NCI-H2196 treated with DMSO at 0.1 percent for 48 hours (cell line): ENCODE results near the gene TTC6.
"Not testable (repeated sequence)": the region's sequence is repeated elsewhere in the genome, so short reads cannot be mapped to it uniquely, and the experiment has no call there.

Experiments used
- DNase-seq: peaks from one replicate; lab custom pipeline; 2025; ENCODE audit not compliant: unreplicated experiment; lab: John Stamatoyannopoulos, UW

TTC6 gene, protein sequence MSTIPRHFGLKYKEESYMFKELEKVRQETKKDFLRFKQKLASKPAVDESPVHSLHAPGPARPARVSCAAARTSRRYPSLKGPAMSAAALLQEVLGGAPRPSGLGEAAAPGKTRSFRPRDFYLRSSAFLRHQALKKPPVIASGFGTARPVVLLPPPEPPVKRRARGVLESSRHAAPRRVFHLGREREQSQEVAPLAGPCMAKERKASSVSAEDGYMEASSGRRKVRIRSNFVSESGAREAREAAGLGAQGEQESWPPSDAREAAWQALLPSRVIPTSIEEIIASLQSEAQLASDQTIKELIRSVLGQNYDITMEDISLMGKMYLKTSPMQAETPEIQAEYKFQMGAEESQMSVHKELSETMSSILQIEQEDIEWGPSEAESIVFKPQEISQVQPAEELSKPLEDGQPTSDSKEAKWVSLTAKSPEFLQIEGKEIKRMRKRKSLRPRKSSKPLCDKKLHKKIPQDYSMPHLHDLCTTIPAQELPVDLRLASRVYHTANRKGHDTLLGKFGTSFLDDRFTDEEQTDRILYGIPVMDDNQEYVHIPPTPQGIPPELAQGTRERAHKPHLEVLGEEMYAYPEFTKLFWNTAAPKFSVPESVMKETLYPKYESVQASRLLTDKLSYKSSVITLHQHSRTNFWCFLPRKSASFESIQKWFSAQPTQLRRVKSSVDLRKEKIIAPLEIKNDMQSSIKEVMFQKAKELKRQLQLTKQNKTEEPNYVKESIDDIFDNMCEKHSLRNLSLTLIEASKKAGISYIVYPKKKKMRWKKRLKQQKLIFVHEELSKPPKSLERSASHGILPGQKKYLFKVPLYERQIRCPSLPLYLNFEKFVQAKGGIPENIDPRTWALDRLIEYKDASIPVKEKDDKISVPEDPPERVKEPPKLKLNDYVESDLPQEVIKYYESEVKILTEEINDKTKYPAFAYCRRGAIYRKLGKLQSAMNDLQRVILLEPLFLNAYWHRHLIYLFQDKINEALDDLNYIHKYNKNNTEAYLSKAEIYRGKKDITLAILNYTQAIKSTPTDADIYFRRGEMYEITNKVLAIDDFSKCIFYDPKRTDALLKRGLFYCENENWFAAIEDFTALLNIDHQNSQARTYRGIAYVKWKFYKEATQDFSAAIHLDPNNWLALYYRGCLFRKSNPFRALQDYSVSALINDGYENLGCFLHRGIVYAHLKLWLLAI (N-terminal part only)

DNA sequence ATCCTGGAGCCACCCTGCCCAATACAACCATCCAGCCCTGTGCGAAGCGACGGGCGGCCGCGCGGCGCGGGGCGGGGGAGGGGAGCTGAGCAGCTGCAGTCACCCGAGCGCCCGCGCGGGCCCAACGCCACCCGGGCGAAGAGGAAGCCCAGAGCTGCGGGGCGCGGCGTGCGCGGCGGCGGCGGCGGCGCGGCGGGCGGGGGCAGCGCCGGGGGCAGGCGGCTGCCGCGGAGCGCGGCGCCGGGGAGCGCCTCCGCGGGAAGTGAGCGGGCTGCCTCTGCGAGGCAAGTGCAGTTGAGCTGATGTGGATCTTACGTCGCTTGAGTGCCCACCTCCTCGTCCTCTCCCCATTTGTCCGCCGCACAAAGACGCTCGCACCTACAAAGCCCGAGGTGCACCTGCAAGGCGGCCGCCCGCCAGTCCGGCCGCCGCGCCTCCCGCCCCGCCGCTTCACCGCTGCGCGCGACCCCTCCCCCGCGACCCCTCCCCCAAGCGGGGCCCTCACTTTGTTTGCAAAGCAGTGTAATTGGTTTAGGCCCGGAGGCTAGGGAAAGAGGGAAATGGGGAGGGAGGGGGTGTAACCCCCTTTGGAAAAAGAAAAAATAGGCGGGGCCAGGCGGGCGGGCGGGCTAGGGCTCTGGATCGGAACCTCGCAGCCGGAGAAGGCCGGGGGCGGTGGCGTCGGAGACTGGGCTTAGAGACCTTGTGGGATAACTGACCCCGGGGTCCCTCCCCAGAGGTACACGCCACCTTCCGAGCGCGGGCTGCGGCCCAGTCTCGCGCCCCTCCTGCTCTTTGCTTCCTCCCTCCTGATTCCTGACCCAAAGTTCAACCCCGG is at the start of gene TTC6, which contains the start of gene FOXA1:
Gene TTC6 (plus strand): TSS at position 659 of the 838 bp plus-strand sequence. CDS start 26,436 bp downstream, outside the sequence.
Gene FOXA1 (minus strand): TSS at position 279 of the 838 bp plus-strand sequence. CDS start 277 bp downstream, at position 2.
- DNase-seq, result peak; percentile 85

DNA sequence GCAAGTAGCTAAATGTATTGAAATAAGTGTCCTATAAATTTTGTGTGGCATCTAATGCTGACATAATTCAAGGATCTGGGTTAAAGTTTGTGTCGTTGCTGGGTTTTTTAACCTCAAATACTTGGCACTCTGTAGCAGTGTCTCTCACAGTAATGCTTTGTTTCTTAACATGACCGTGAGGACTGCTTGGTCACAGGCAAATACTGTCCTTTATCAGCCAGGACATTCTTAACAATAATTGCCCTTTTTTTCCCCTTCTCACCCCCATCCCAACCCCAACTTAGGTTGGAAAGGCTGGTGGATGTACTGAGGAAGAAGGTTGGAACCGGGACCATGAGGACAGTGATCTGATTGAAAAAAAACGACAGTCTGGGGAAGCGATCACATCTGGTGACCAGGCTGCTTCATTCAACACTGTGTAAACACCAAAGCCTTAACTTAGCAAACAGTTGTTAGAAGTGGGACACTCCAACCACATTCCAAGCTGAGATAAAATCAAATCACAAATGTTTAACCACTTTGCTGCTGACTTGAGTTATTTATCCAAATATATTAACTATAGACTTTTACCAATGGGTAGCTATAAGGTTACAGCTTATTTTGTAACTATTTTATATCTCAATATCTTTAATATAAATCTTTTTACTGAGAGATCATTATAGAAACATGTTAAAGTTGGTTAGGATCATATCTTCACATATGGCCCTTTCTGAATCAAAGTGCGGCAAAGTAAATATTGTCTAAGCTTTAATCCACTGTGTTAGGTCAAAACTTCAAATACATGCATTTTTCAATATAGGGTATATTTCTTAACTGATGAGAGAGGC is 48.6 kb upstream of the TTC6 start:
- peak; percentile 15 for DNase-seq

- DNase-seq, result no peak
Measured at GRCh38 chr14:37550511-37550910, 44.9 kb upstream of the TTC6 start.

DNA sequence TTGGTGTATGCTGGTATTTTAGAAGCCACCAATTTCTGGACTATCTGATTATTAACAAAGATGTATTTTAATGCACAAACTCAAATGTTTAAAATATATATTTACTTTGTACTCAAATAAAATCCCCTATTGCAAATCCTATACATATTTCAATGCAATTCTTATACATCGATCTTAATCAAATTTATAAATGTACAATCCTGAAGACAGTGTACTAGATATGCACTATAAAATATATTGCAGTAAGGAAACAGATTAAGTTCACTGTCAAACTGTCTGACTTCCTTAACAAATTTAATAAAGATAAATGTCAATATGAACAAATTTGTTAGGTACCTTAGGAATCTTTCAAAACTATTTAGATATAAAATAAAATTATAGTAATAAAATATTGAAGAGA is 44.3 kb upstream of the TTC6 start:
- no peak for DNase-seq

DNA sequence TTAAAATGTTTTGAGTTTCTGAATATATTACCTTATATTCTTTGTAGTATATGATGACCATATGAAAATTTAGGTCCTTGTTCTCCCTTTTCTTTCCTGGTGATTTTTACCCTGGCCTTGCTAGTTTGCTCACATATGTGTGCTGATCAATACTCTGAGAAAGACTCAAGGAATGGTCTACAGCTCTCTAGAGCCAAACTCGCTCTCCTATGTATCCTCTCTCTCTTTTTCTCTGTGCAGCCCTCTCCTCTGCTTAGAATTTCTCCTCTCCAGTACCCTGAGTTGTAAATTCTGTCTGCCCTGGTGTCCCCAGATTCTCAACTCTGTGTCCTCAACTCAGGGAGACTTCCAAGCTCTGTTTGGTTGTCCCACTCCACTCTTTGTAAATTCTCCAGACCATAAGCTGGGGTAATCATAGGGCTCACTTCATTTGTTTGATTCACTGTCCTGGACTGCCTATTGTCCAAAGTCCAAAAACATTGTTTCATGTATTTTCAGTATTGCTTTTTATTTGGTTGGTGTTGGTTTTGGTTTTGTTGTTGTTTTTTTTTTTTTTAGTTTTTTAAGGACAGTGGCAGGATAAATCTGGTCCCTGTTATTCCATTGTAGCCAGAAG is 41.4 kb upstream of the TTC6 start:
- no peak for DNase-seq

GRCh38 chr14:37555596-37555995 is 39.8 kb upstream of the TTC6 start:
- not testable (repeated sequence) for DNase-seq

GRCh38 chr14:37558740-37559139 is 36.7 kb upstream of the TTC6 start:
- no peak for DNase-seq

DNA sequence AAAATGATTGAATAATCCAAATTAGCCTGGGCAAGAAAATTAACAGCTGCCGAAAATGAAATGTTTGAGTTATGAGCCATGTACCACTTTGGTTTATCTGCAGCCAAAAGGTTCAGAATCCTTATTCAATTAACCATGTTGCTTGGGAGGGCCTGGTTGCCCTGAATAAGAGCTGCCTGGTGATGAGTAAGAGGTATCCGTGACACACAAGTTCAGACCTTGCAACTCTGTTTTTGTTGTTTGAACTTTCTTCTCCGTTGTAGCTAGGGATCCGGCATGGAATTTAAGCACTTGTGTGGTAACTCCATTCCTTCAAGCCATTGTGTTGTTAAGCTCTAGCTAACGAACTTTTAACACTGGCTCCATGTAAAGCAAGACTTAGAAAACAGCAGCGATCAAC is 36.0 kb upstream of the TTC6 start:
- DNase-seq, result no peak

GRCh38 chr14:37563189-37563588 is 32.2 kb upstream of the TTC6 start:
- no peak for DNase-seq

DNA sequence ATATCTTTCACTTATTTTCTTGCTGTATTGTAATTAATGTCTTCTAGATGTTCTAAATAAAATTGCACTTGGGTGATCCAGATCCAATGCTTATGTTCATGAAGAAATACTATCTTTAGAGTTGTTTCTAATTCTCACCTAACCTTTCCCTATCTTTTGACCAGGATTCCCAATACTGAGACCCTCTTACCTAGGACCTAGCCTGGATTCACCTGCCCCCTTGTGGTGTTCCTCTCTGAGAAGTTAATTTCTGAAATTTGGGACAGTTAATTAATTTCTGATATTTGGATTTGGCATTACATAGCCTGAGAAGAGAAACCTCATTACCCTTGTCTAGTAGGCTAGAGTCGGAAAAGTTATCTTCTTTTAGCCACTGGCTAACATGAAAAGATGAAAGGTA is 29.9 kb upstream of the TTC6 start:
- DNase-seq, result no peak

GRCh38 chr14:37566811-37567371 is 28.5 kb upstream of the TTC6 start:
- peak; percentile 9 for DNase-seq

DNA sequence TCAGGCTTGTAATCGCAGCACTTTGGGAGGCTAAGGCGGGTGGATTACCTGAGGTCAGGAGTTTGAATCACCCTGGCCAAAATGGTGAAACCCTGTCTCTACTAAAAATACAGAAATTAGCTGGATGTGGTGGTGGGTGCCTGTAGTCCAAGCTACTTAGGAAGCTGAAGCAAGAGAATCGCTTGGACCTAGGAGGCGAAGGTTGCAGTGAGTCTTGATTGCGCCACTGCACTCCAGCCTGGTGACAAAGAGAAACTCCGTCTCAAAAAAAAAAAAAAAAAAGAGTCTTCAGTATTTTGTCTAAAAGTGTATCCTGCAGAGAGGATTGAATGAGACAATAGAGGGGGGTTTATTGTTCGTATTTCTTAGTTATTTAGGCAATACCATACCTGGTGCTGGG is 25.7 kb upstream of the TTC6 start:
- DNase-seq, result no peak

GRCh38 chr14:37571391-37571790 is 24.0 kb upstream of the TTC6 start:
- no peak for DNase-seq

GRCh38 chr14:37573356-37573755 is 22.1 kb upstream of the TTC6 start:
- no peak for DNase-seq

DNA sequence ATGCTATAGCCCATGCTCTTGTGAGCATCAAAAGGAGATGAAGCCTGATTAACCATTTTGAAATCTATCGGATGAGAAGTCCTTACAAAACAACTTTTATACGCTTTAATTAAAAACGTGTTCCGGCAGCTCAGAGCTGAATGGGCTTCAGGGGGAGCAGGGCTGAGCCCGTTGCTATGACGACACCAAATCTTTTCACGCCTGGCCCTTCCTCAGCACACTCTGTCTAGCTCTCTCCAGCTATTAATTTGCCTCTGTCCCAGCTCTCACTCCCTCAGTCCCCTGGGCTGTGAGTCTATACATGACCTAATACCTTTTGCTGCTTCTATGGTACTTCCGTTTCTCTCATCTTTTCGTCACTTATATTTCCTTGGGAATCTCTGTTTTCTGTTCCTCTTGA is 16.2 kb upstream of the TTC6 start:
- DNase-seq, result no peak

GRCh38 chr14:37580146-37580545 is 15.3 kb upstream of the TTC6 start:
- DNase-seq, result no peak

DNA sequence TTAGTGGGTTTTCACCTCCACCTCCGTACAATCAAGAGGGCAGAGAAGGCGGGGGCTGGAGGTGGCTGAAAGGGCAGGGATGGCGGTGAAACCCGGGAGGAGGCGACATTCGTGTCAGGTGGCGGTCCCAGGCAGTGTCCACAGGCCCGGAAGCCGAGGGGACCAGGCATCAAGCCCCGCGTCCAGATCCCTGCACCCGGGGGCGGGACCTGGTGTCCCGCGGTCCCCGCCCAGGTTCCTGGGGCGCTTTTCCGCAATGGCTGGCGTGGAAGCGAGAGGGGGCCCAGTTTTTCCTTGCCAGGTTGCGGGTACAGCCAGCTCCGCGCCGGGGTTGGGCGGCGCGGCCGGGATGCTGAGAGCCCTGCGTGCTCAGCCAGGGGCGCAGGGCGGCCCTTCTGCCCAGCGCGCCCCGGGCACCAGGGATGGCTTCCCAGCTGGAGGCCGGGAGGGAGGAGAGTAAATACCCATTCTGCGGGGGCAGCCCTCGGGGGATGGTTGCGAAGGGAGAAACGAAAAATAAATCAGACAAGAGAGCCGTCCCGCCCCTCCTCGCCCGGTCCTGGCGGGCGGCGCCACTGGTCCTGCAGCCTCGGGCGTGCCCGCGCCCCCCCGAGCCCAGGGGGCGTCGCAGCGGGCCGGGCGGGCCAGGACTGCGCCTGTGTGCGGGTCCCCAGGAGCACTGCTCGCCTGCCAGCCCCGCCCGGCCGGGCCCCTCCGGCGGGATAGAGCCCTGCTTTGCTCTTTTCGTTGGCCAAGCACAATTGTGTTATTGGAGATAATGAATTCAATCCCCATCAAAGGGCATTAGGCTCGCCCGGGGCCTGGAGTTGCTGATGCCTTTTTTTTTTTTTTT is 11.8 kb upstream of the TTC6 start:
- peak; percentile 74 for DNase-seq
